Colon (tissue), 2 donors: ENCODE measurements around the gene DOCK2.
"Not testable (repeated sequence)": the region's sequence is repeated elsewhere in the genome, so short reads cannot be mapped to it uniquely, and the experiment has no call there.

Experiments used
- FAIRE-seq: peaks from 2 replicates; lab custom pipeline; 2012; peaks lifted over from hg19 to GRCh38; lab: Jason Lieb, UNC
- donor health status: control.
- donor health status: control.

DOCK2 gene

GRCh38 chr5:169796731-169797130 is 159.7 kb downstream of the DOCK2 start:
- FAIRE-seq = no peak

DNA sequence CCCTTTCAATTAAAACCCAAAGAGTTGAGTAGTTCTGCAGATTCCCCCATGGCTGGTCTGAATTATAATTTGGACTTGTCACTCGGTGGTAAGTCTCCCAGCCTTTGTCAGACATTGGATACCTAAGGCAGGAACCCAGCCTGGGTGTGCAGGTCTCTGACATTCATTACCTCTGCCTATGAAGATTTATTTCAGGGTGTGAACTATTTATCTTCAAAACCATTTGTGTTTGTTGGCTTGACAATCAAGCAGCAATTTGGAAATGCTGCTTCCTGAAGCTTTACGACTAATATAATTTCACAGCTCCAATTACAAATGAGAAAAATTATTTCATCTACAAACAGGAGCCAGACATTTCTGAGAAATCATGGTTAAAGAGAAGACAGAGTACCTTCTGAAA is 160.5 kb downstream of the DOCK2 start:
- no peak for FAIRE-seq

- FAIRE-seq = no peak
Observed at GRCh38 chr5:169798438-169798837, 161.4 kb downstream of the DOCK2 start.

- FAIRE-seq = no peak
Observed at GRCh38 chr5:169798906-169799660, 162.0 kb downstream of the DOCK2 start.

DNA sequence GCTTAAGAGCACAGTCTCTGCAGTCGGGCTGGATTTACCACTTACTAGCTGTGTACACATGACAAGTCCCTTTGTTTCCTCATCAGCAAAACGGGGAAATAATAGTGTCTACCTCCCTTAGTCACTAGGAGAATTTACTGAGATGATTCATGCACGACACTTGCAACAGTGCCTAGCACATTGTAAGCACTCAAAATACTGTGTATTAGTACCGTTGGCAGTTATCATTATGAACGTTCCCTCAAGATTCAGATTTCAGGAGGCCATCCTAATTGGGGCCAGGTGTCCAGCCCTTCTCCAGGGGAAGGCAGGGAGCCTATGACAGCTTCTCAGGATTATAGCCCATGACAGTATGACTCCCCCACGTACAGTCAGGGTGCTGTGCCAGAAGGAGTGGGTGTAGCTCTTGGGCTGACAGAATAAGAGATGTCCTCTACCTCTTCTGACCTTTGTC is 164.3 kb downstream of the DOCK2 start:
- FAIRE-seq = no peak

- no peak for FAIRE-seq
Observed at GRCh38 chr5:169801781-169802180, 164.7 kb downstream of the DOCK2 start.

DNA sequence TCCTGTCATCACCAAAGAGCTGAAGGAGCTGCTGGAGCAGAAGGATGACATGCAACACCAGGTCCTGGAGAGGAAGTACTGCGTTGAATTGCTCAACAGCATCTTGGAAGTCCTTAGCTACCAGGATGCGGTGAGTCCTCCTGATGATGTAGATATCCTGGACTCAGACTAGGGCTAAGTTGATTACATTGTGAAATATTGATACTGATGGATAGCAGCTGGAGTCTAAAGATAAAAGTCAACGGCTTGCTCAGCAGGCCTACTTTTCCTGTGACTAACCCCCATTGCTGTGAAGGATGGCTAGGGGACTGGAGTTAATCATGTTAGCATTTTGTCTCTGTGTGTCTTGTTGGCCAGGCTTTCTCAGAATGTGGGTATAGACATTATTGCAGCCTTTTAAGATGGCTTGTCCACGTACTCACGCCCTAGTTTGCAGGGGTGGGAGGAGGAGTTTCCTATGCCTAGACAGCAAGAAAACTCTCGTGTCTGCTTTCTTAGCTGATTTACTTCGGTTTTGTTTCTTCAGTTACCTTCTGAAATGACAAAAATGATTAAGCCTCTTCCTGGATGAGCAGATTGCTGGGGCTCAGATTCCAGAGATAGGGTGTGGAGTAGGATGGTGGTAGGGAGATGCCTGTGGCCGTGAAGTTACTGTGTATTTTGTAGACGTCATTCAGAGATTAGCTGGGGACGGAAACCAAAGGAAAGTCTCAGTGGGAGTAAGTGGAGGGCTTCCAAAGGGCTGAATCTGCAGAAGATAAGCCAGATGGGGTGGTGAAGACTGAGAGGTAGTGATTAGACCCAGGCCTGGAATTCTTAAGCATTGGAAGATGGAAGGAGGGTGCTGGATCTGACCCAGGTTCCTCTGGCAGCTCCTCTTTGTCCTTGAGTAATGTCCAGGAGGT is 166.3 kb downstream of the DOCK2 start:
- FAIRE-seq = no peak

GRCh38 chr5:169804861-169805260 is 167.8 kb downstream of the DOCK2 start:
- no peak for FAIRE-seq

DNA sequence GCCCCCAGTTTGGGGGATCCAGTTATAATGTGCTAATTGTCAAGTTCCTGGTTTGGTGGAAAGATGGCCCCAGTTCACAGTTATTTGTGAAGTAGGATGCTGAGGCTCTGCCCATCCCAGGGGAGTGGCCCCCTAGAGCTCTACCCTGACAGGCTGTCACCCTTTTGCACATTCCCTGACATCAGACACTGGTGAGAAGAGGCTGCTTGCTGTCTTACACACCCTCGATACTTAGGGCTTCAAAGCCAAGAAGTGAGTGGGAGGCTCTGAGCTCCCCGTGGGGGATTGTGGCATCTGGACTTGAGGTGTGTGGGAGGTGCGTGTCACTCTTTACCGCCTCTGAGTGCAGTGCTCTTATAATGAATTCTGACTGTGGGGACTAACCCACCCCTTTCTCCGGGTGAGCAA is 168.5 kb downstream of the DOCK2 start:
- FAIRE-seq = no peak

DNA sequence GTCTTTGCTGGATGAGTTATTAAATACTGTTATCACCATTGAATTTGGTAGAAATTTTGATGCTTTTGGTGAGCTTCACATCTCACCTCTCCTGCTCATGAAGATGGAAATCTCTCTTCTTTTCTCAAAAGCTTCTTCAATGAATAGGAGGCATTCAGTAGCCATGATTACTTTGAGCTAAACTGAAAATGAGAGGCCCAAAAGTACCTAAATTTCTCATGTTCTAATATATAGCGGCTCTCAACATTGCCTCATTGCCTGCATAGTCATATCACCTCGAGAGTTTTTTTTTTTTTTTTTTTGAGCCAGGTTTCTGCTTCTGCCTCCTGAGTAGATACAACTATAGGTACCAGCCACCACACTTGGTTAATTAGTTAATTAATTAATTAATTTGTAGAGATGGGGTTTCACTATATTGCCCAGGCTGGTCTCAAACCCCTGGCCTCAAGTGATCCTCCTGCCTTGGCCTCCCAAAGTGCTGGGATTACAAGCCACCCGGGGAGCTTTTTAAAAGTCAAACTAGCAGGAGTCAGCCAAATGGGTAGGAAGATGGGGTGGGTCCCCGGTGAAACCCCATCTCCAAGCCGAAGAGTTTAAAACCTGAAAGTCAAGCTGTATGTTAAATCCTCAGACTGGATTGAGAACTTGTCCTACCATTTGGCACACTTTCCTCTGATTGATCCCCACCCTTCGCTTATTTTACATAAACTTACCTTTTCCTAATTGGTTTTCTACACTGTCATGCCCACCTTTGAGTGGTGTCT is 169.0 kb downstream of the DOCK2 start:
- FAIRE-seq = no peak

GRCh38 chr5:169808118-169808581 is 171.1 kb downstream of the DOCK2 start:
- no peak for FAIRE-seq

DNA sequence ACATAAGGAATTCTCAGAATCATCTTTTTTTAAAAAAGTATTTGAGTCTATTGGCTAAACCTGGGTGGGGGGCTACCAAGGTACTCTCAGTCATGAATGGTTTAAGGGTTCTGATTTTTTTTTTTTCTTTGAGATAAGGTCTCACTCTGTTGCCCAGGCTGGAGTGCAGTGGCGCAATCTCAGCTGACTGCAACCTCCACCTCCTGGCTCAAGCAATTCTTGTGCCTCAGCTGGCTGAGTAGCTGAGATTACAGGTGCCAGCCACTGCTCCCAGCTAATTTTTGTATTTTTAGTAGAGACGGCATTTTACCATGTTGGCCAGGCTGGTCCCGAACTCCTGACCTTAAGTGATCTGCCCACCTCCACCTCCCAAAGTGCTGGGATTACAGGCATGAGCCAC is 171.8 kb downstream of the DOCK2 start:
- FAIRE-seq = not testable (repeated sequence)

DNA sequence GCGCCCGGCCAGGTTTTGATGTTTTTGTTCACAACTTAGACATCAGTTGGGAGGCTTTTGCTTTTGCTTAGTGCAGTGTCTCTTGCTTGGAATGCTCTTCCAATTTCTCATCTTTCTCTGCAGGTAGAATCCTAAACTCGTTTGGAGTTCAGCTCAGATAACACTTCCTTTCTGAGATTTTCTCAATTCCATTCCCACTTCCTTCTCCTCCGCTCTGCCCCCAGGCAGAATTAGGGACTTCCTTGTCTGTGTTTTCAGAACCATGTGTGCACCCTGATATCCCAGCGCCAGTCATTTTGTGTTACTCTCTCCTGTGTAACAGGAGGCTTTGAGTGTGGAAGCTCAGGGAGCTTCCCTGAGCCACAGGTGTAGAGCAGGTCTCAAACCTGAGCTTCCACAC is 172.2 kb downstream of the DOCK2 start:
- no peak for FAIRE-seq

GRCh38 chr5:169810524-169810923 is 173.4 kb downstream of the DOCK2 start:
- FAIRE-seq = no peak

GRCh38 chr5:169811023-169811422 is 173.9 kb downstream of the DOCK2 start:
- no peak for FAIRE-seq

- FAIRE-seq = no peak
Observed at GRCh38 chr5:169811680-169812079, 174.6 kb downstream of the DOCK2 start.

GRCh38 chr5:169812786-169813185 is 175.7 kb downstream of the DOCK2 start:
- no peak for FAIRE-seq

- no peak for FAIRE-seq
Observed at GRCh38 chr5:169814045-169814444, 177.0 kb downstream of the DOCK2 start.

GRCh38 chr5:169814522-169814921 is 177.4 kb downstream of the DOCK2 start:
- no peak for FAIRE-seq

- no peak for FAIRE-seq
Observed at GRCh38 chr5:169817031-169817430, 180.0 kb downstream of the DOCK2 start.

DNA sequence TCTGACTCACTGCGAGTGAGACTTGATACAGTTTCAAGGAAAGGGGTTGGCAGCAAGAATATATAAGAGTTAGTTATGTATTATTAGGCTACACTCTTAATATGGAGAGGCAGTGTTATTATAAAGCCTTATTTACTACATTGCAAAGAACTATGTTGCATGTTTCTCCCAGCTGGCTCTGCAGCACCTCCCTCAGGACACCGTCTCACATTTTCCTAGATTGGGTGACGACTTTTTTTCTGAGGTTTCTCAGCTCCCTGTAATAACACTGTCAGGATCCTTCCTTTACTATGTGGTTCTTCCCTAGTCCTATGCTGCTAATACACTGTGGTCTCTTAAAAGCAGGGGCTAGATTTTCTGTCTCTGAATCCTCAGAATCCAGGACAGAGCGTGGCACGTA is 189.5 kb downstream of the DOCK2 start:
- no peak for FAIRE-seq

- FAIRE-seq = no peak
Observed at GRCh38 chr5:169827769-169828168, 190.7 kb downstream of the DOCK2 start.
